ENCODE data around the gene SAP130.

SAP130 gene

DNA sequence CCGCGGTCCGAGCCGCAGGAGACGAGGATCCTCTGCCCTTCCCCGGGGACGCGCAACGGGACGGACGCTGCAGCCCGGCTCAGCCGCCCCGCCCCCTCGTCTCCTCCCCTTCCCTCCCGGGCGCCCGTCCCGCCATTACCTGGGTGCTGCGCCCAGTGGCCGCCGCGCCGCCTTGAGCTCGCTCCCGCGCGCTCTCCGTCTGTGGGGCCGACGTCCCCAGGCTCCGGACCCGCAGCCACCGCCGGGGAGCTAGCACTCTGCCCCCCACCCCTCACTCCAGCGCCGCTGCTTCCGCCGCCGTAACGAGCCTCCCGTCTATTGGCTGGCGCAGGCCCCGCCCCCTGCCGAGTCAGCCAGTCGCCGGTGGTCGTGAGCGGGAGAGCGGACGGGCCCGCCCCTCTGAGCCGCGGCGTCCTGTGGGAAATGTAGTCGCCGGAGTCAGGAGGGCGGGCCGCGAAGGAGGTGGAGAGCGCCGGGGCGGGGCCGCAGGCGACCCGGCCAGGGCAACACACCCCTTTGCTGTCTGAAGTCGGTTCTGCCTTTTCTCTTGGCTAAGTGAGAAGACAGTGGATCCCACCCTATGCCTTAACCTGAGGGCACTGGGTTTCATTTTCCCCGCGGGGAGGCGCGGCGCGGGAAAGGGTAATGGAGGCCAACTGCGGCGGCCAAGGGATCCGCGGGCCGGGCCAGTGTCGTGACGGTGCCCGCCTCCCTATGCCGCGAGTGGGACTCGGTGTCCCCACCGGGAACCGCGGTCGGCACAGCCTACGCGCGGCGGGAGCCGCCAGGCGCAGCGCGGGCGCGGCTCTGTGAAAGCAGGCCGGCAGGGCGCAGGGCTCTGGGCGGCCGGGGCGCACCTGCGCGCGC, at the start of gene SAP130:
Gene SAP130 (minus strand): TSS at position 259 of the 867 bp plus-strand sequence. CDS start 1,767 bp downstream, outside the sequence.
- DNase-seq (ENCODE audit: low read depth), result peak; percentile 91

DNA sequence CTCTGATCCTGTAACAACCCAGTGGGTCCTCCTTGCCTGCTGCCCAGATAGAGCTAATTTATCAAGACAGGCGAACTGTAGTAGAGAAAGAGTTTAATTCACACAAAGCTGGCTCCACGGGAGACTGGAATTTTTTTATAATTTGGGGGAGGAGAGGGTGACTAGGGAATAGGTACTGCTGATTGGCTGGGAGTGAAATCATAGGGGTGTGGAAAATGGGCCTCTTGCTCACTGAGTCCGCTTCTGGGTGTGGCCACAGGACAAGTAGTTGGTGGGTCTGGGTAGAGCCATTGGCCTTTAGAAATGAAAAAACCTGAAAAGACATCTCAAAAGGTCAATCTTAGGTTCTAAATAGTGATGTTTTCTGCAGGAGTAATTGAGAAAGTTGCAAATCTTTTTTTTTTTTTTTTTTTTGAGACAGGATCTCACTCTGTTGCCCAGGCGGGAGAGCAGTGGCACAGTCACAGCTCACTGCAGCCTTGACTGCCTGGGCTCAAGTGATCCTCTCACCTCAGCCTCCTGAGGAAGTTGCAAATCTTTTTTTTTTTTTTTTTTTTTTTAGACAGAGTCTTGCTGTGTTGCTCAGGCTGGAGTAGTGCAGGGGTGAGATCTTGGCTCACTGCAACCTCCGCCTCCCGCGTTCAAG, 48.7 kb upstream of the SAP130 start:
- no peak for DNase-seq (ENCODE audit: low read depth)

DNA sequence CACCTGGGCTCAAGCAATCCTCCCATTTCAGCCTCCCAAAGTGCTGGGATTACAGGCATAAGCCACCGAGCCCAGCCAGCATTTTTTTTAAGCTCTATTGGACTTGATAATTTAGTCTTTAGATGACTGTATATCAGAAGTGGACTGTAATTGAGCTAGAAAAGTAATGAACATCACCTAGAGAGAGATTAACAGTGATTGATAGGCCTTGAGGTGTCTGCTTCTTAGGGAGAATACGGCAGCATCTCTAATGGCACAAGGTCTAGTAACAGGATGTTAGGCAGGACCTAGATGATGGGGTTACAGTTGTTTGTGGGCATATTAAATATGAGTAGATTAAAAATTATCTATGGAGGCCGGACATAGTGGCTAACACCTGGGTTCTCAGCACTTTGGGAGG, 45.4 kb upstream of the SAP130 start:
- no peak for DNase-seq (ENCODE audit: low read depth)

DNA sequence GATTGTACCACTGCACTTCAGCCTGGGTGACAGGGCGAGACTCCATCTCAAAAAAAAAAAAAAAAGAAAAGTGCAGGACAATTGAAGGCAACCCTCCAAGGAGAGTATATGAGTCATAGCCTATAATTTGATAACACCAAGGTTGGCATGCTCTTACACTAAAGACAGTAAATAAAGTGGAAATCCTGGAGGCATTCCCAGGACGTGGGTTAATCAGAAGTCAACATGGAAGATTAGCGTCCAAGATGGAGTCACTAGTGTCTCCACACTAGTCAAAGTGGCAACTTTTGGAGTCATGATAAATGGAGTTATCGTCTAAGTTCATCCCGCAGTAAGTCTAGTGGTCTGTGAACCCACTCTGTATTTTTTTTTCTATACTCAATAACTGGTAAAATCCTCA, 41.9 kb upstream of the SAP130 start:
- DNase-seq (ENCODE audit: low read depth), result no peak

DNA sequence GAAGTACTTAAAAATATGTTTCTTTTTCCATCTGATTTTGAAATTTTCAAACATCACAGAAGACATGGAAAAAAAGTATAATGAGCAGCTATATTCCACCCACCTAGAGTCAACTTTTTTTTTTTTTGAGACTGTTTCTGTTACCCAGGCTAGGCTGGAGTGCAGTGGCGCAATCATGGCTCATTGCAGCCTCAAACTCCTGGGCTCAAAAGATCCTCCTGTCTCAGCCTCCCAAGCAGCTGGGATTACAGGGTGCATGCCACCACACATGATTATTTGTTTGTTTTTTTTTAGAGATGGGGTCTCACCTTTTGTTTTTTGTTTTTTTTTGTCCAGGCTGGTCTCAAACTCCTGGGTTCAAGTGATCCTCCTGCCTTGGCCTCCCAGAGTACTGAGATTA, 36.5 kb upstream of the SAP130 start:
- DNase-seq (ENCODE audit: low read depth), result no peak

DNA sequence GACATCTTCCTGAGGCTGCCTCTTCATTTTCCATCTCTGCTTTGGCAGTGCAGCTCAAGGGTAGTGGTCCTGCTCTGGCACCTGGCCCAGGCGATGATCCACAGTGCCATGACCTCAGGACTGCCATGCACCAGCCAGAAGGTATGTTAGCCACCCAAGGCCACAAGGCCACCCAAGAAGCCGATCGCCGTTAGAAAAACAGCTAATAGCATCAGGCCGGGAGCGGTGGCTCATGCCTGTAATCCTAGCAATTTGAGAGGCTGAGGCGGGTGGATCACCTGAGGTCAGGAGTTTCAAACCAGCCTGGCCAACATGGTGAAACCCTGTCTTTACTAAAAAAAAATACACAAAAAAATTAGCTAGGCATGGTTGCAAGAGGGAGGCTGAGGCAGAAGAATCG, 34.7 kb upstream of the SAP130 start:
- DNase-seq (ENCODE audit: low read depth), result no peak

DNA sequence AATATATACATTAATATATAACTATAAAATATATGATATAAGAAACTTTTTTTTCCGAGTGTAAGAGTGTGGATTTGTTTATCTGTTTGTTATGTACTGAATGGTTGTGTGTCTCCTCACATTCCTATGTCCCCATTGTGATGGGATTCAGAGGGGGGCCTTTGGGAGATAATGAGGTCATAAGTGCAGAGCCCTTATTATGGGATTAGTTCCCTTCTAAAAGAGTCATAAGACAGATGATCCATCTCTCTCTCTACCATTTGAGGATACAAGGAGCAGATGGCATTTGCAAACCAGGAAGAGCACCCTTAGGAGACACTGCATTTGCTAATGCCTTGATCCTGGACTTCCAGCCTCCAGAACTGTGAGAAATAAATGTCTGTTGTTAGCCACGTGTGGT, 30.3 kb upstream of the SAP130 start:
- DNase-seq (ENCODE audit: low read depth), result no peak

DNA sequence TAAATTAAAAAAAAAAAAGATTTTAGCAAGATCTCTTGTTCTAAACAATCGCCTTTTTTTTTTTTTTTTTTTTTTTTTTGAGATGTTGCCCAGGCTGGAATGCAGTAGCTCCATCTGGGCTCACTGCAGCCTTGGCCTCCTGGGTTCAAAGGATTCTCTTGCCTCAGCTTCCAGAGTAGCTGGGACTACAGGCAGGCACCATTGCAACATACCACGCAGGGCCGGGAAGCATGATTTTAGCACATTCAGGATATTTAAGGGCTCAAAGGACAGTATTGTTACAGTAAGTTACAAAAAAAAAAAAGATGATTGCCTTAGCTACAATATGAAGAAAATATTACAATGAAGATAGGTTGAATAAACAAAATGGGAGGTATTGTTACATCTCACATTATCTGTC, 29.5 kb upstream of the SAP130 start:
- no peak for DNase-seq (ENCODE audit: low read depth)

DNA sequence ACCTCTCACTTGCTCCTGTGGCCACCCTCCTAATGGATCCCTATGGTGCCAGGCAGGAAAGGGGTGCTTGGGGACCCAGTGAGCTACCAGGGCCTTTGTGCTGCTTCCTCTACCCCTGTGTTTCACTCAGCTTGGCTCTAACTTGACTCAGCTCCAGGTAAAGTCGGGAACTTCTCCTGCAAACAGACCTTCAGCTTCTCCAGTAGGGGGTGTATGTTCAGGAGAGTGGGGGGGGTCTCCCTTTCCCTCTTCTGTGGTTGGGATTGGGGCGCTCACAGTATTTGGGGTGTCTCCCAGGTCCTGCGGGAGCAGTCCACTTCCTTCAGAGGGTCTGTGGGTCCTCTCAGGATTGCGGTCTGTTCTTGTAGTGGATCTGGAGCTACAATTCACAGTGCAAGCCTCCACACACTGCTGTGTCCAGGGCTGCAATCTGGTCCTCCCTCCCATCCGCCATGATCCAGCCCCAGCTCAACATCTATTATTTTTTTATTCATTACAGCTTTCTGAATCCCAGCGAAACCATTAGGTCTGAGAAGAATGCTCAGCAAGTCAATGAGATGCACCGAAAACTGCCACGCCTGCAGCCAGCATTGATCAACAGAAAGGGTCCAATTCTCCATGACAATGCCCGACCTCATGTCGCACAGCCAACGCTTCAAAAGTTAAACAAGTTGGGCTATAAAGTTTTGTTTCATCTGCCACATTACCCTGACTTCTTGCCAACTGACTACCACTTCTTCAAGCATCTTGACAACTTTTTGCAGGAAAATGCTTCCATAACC, 26.4 kb upstream of the SAP130 start:
- no peak for DNase-seq (ENCODE audit: low read depth)

DNA sequence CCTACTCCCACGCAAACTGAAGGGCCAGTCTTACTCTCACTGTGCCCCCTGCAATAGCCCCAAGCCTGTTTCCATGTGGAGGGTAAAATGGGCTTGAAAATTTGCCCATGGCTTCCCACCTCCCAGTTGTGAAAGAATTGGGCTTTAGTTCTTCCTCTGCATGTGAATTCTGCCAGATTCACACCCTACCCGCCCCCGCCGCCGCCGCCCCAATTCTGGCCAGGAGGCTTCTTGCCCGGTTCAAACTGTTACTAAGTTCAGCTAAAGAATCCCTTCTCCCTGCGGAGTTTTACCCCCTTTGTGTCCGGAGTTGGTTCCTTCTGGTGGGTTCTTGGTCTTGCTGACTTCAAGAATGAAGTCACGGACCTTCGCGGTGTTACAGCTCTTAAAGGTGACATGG, 25.5 kb upstream of the SAP130 start:
- no peak for DNase-seq (ENCODE audit: low read depth)

DNA sequence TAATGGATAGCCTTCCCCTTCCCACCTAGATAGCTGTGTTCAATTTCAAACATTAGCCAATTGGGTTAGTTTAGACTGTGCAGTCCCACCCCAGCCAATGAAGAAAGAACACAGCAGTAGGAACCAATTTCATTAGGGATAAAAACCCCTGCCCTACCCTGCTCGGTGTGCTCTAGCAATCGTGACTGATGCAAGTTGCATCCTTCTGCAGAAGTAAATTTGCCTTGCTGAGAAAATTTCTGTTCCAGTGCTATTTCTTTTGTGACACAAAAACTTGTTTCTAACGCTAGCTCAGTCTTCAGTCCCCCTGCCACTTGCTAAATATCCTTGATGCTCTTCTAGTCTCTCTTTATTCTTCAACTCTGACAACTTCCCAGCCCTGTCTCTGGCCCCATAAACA, 15.2 kb upstream of the SAP130 start:
- no peak for DNase-seq (ENCODE audit: low read depth)

DNA sequence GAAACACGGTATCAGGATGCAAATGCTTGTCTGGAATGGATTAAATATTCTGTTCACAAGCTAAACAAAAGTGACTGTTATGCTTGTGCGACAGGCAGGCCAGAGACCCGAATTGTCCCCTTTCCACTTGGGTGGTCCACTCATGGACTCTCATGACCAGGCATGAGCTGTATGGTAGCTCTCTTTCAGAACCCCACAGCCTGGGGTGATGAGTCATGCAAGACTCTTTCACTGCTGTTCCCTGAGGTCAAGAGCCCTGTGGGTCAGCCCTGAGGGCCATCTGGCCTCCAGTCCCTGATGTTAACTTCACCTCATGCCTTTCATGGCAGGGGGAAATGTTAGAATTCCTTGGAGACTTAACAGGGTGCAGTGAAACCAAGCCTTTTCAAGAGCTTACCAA, 13.7 kb upstream of the SAP130 start:
- no peak for DNase-seq (ENCODE audit: low read depth)

DNA sequence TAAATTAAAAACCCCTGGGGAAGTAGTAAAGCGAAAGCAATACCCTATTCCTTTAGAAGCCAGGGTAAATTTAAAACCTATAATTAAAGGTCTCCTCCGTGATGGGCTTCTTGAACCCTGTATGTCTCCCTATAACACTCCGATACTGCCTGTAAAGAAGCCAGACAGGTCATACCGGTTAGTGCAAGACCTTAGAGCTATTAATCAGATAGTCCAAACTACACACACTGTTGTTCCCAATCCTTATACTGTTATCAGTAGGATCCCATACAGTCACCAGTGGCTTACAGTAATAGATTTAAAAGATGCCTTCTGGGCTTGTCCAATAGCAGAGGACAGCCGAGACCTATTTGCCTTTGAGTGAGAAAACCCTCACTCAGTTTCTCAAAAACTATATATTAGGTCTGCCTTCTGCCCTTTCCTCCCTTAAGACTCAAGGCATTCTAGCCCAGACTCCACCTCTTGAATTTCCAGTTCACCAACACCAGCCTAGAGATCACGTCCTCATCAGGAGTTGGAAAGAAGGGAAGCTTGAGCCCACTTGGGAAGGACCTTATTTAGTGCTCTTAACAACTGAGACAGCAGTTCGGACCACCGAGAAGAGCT, 12.4 kb upstream of the SAP130 start:
- no peak for DNase-seq (ENCODE audit: low read depth)

DNA sequence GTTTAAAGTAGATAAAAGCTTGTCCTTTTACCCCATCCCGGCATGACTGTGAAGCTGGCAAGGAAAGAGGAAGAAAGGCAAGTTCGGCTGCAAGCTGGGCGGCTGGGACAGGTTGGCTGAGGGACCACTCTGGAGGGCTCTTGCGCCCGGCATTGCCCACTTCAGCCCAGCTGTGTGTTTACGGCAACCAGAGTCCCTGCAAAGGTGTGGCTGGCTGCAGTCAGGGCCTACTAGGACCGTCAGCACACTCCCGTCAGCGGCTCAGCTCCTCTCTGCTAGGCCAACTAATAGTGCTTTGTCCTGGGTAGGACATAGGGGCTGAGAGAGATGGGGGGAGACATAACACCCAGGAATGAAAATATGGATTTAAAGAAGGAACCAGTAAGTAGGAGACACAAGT, 11.7 kb upstream of the SAP130 start:
- no peak for DNase-seq (ENCODE audit: low read depth)

DNA sequence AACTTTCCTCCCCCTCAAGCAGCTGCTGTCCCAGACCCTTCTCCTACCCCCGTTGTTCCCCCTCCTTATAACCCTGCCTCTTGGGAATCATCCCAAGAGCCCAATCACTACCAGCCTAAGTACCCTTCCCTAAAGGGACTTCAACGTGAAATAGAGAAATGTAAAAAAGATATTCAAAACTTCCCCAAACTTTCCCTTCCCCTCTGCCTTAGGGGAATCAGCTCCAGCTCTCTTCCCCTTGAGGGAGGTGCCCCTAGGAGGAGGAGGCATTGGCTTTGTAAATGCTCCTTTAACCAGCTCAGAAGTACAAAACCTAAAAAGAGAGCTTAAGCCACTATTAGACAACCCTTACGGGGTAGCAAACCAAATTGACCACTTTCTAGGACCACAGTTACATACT, 10.6 kb upstream of the SAP130 start:
- DNase-seq (ENCODE audit: low read depth), result no peak

DNA sequence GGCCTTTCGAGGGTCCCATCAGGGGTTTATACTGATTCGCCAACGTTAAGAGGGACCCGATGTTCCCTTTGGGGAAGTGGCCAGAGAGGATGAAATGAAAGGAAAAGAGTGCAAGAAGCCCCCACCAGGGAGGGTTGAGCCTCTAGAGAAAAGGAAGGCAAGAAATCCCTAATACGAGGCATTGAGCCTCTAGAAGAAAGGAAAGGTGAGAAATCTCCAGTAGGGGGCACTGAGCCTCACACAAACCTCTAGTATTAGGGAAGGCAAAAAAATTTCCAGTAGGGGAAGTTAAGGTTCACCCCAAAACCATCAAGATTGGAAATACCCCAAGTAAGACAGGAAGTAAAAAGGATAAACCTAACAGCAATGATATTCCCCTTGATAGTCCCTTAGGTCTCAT, 9.8 kb upstream of the SAP130 start:
- DNase-seq (ENCODE audit: low read depth), result no peak

DNA sequence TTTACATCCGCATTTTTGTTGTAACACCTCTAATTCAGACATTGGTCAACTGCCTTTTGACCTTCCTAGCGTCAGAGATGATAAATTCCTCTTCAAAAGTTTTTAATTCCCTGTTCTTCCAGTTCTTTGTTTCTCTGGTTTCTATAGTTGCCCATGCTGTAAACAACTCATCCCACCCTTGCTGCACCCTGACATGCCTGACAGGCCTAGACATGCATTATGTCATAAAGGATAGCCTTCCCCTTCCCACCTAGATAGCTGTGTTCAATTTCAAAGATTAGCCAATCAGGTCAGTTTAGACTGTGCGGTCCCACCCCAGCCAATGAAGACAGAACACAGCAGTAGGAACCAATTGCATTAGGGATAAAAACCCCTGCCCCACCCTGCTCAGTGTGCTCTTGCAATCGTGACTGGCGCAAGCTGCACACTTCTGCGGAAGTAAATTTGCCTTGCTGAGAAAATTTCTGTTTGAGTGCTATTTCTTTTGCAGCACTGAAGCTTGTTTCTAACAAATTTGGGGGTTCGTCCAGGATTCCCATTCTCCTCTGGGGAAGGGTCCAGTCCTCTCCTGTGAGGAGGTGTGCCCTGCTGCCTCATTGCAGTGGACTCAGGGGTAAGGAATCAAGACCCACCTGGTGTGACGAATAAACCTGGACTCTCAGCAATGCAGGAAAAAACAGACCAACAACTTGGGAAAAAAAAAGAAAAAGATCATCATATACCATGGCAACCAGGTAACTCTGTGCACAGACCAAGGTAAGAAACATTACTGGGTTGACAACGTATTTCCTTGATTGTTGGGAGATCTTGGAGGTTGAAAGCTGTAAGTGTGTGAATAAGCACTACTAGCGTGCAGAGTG, 9.1 kb upstream of the SAP130 start:
- DNase-seq (ENCODE audit: low read depth), result no peak

DNA sequence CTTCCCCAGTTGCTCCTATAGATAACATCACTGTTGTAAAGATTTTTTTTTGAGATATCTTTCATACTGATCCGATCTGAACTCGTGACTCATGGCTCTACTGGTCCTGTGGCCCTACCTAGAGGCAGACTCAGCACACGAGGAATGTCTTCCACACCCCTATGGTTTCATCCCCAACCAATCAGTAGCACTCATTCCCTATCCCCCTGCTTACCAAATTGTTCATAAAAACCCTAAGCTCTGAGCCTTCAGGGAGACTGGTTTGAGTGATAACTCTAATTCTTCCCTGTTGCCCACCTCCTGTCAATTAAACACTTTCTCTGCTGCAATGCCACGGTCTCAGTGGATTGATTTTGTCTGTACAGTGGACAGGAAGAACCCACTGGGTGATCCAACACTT, 4.2 kb upstream of the SAP130 start:
- no peak for DNase-seq (ENCODE audit: low read depth)

DNA sequence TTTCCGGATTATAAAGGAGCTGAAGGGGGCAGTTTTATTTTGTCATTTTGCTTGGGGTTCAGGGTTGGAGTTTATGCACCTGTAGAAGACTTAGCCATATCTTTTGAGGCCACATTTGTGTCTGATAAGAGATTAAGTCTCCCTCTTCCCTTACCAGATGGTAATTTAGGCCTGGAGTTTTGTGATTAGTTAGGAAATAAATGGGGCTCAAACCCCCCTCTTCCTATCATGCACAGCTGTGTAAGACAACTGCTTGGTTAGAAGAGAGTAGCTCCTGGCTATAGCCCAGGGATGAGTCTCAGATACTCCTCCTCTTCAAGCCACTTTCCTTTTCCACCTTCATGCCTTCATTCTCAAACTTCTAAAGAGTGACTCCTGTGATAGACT, 802 bp upstream of the SAP130 start:
- DNase-seq (ENCODE audit: low read depth), result no peak

DNA sequence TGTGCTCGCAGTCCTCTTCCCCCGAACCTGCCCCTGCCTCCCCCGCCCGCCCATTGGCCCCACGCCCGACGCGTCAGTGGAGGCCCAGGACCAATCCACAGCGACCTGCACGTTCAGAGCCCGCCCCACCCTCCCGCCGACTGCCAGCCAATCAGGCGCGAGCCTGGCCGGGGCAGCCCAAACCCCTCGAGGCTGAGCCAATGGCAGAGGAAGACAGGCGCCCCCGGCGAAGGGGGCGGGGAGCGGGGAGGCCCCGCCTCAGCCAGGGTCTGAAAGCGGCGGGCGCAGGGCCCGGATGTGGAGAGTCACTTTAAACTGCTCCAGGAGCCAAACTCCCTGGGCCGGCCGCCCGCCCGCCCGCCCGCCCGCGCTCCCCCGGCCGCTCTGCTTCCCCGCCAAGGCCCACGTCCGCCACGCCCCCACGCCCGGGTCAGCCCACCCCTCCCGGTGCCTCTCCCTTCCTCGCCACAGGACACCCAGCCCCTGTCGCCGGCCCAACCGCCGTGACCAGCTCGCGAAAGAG, 520 bp downstream of the SAP130 start:
- DNase-seq (ENCODE audit: low read depth), result peak; percentile 98

Data from stromal cell of bone marrow (primary cell).